Activated CD4-positive, alpha-beta T cell treated with anti-CD3 and anti-CD28 coated beads, Interleukin-2, amount 50 U/mL, for 4 hours (primary cell): Measurements from ENCODE around the gene CDK16.

Experiments used
- DNase-seq, 2 experiments: peaks; one replicate each; pipeline ENCODE4 v3.0.0-alpha.2; 2020

Gene CDK16

GRCh38 chrX:47186096-47186740 is 32.3 kb upstream of the CDK16 start:
- no peak for DNase-seq

GRCh38 chrX:47187106-47187677 is 31.3 kb upstream of the CDK16 start:
- DNase-seq: no peak

GRCh38 chrX:47189906-47190305 is 28.6 kb upstream of the CDK16 start:
- DNase-seq: no peak

DNA sequence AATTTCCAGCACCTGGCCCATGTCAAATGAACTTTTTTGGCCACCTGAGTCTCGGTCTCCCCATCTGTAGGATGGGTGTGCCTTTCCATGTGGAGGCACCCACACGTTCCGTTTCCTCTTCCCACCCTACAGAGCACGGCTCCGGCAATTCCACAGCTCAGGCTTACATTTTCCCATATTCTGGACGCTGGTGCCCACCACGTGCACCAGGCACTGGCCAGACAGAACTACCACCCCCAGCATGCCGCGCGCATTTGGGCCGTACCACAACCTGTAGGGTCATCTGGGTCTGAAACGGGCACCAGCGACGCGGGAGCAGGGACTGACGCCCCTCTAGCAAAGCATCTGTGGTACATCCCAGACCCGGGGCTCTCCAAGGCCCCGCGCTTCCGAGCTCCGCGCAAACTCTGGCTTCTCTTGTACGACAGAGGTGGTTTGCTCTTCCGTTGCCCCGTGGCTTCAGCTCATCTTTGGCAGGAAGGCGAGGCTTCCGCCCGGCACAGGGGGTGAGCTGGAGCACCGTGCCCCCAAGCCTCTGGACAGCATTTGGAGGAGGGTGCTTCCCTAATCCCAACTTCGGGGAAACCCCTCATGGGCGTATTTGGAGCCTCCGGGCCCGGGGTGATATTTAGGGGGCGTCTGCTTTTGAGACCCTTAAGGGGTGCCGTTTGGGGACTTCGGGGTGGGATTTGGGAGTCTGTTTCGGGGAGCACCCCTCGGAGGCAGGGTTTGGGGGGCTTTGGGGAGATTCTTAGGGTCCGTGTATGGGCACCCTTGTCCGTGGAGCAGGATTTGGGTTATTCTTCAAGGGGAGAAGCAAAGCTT is 27.8 kb upstream of the CDK16 start:
- peak; percentile 70 to 75 for DNase-seq

- DNase-seq: peak; percentile 42 to 46
Observed at GRCh38 chrX:47191331-47191730, 27.1 kb upstream of the CDK16 start.

DNA sequence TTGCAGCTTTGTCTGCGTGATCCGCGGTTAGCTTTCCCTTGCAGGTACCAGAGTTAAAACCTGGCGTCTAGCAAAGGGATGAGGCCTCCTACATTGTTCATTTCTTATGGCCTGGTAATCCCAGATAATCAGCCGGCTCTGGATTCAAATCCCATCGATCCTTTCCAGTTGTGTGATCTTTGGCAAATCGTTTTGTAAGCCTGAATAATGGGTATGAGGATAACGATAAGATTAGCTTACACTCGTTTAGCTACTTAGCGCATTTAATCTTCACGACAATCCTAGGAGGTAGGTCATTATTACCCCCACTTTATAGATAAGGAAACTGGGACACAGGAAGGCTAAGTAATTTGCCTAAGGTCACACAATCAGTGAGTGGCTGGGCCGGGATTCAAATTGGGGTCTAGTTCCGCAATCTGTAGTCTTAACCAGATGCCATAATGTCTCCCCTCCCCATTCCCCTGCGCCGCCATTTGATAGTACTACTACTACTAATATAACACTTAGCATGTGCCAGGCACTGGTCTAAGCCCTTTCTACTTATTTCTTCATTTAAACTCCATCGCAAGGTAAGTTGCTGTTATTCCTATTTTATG is 26.6 kb upstream of the CDK16 start:
- no peak for DNase-seq

- peak; percentile 89 to 90 for DNase-seq
Observed at GRCh38 chrX:47193475-47194193, 24.8 kb upstream of the CDK16 start, which contains the start of gene UBA1. Gene UBA1, plus strand, starts transcription at chrX:47193829. Its CDS starts 4,974 bp downstream, at chrX:47198803.

DNA sequence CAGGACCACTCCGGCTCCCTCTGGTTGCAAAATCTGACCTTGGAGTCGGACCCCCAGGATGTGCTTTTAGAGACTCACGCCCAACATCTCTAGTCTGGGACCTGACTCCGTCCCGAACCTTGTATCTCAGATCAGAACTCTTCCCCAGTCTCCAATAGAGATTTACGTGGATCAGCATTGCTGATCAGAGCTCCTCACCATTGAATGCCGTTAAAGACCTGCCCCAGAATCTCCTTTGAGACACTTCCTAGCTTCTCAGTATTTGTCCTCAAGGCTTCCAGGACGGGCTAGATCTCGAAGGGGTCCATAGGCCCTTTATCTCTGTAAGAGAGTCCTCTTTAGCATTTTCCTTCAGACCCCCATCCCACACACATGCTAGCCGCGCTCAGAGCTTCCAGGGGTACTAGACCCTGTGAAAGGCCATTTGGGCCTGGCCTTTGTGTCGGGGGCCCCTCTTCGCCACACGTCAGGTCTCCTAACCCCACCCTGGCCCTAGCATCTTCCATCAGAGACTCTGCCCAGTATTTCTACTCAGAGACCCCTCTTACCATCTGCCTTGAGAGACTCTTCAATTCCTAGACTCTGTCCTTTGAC is 24.2 kb upstream of the CDK16 start:
- DNase-seq: no peak

- no peak for DNase-seq
Observed at GRCh38 chrX:47196098-47196497, 22.4 kb upstream of the CDK16 start.

DNA sequence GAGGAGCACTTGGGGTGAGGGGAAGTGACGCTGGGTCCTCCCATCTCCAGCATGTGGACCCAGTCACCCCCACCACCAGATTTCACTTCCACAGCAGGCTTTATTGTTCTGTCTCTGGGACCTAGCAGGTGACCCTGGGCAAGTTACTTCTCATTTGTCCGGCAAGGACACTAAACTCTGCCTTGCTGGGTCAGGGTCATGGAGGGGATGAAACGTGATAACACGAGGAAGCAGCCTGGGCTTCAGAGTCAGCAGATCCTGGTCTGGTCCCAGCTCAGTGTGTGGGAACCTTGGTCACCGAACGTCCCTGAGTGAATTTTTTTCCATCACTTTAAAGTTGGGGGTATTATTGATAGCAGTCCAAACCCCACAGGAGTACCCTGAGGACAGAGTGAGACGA is 21.0 kb upstream of the CDK16 start:
- no peak for DNase-seq

DNA sequence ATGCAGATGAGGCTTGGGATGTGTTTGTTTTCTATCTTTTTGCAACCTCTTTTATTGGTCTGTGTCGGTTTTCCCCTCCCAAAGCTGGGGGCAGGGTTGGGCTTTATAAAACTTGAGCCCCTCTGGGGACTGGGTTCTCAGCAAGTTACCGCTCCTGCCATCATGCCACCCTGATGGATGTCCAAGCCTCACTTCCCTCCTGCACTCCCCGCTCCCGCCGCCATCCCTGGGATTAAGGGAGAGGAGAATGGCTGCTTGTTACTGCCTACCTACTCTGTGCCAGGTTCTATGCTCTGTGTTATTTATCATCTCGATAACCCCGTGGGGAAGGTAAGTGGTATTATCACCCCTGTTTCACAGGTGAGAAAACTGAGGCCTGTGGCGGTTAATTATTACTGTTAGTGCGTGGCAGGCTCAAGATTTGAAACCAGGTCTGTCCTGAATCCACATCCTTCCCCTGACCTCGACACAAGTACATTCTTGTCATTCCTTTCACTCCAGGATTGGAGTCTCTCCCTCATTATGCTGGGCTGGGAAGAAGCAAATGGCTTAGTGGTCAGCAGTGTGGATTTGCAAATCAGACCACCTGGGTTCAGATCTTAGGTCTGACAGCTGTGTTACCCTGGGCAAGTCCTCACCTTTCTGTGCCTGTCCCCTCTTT is 20.3 kb upstream of the CDK16 start:
- DNase-seq: no peak

- DNase-seq: no peak
Observed at GRCh38 chrX:47198687-47199080, 19.8 kb upstream of the CDK16 start.

DNA sequence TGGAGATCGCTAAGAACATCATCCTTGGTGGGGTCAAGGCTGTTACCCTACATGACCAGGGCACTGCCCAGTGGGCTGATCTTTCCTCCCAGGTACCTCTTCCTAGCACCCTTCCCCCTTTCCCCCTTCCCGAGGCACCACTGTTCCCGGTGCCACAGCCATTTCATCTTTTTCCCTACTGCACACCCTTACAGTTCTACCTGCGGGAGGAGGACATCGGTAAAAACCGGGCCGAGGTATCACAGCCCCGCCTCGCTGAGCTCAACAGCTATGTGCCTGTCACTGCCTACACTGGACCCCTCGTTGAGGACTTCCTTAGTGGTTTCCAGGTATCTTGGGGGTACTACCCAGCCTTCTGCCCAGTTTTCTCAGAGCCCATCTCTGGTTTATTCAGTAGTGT is 19.2 kb upstream of the CDK16 start:
- DNase-seq: no peak

GRCh38 chrX:47200385-47201150 is 17.9 kb upstream of the CDK16 start:
- no peak for DNase-seq

DNA sequence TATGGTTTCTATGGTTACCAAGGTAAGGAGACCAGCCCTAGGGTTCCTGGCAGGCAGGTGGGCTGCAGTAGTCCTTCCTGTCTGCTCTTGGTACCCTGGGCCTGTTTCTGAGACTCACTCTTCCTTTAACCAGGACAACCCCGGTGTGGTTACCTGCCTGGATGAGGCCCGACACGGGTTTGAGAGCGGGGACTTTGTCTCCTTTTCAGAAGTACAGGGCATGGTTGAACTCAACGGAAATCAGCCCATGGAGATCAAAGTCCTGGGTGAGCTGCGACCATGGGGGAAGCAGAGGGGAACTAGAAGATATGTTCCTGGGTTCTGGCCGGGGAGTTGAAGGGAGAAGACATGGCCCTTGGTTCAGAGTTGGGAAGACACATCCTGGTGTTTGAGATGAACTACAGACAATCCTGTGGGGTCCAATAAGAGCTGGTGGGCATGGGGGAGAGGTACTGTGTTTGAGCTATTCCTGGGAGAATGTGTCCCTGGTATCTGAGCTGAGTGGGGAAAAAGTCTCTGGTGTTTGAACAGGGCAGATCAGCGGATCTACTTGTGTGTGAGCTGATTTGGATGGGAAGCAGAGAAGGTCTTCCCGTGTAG is 17.0 kb upstream of the CDK16 start:
- no peak for DNase-seq

GRCh38 chrX:47202316-47202715 is 16.2 kb upstream of the CDK16 start:
- DNase-seq: no peak

GRCh38 chrX:47202877-47203276 is 15.6 kb upstream of the CDK16 start:
- no peak for DNase-seq

- no peak for DNase-seq
Observed at GRCh38 chrX:47204970-47205369, 13.5 kb upstream of the CDK16 start.

- no peak for DNase-seq
Observed at GRCh38 chrX:47206316-47206715, 12.2 kb upstream of the CDK16 start.

- no peak for DNase-seq
Observed at GRCh38 chrX:47208108-47208507, 10.4 kb upstream of the CDK16 start.
